Spinal cord (tissue), 10 donors: ENCODE data around the gene MAP3K9. TPM values are rescaled to one million over a fixed set of nuclear protein-coding genes. Genes with fewer than 3 reads are reported as not detected.

Experiments
- DNase-seq, 6 donors: peaks; one replicate each; pipeline versions ENCODE4 v3.0.0 to v3.0.0-alpha.2; 2013 to 2015; ENCODE audit warnings: low spot score in 6 of 6, low read depth in 4 of 6
- H3K27ac ChIP-seq: one replicate; pipeline ENCODE4 v1.5.1; 2013; ENCODE audit warnings: low read depth, low read length, control low read depth
- H3K27me3 ChIP-seq: one replicate; pipeline ENCODE4 v1.6.1; 2013; ENCODE audit warnings: low read length; ENCODE audit not compliant: control insufficient read depth, insufficient read depth
- H3K36me3 ChIP-seq: one replicate; pipeline ENCODE4 v1.6.1; 2013; ENCODE audit warnings: low read length; ENCODE audit not compliant: control insufficient read depth, insufficient read depth
- H3K4me1 ChIP-seq: one replicate; pipeline ENCODE4 v1.6.1; 2013; ENCODE audit warnings: low read length; ENCODE audit not compliant: control insufficient read depth, insufficient read depth
- H3K4me3 ChIP-seq: one replicate; pipeline ENCODE4 v1.5.1; 2013; ENCODE audit warnings: low read depth, low read length, control low read depth
- H3K9me3 ChIP-seq: one replicate; pipeline ENCODE4 v1.6.1; 2013; ENCODE audit warnings: low read length; ENCODE audit not compliant: control insufficient read depth, insufficient read depth
- WGBS: methylation state at CpG from one replicate; pipeline ENCODE4 v1.1.5; 2013; ENCODE audit warnings: missing lambda C conversion rate; ENCODE audit not compliant: insufficient coverage; 5-methylcytosine and 5-hydroxymethylcytosine counted together
- polyA plus RNA-seq, 2 donors: library from polyadenylated mRNA; unstranded; fragments of 120-200 nt; gene quantifications; one replicate each; pipeline ENCODE4 v1.2.1, GENCODE V29; 2013; ENCODE audit not compliant: insufficient read length in 2 of 2
- total RNA-seq, 2 donors: library from RNA; depleted of rRNA in 1 of 2; stranded (reverse); fragments of 120-200 nt in 1 of 2; fragments of >200 nt in 1 of 2; gene quantifications; one replicate each; pipeline versions ENCODE4 v1.2.3 to v1.2.4, GENCODE V29; 2013 to 2014
- donor health status: healthy.

The MAP3K9 gene
- total and polyA plus RNA-seq, 4 donors: 6.4 to 20.1 (median 19.3) TPM

DNA sequence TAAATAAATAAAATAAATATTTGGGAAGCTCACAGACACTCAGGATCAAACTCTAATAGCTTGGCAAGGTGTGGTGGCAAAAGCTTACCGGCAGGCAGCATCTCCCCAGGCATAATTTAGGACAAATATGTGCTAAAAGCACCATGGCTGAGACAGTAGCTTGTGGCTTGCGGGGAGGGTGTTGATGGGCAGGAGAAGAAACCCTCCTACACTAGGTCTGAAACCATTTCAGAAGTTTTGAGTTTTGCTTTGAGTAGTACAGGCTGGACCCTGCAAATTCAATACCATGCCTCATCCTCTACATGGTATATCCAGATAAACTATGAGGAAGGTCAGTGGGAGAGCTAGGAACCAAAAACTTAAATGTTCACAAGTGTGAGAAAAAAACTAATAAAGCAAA is 33.1 kb downstream of the MAP3K9 start:
- H3K9me3 ChIP-seq: no peaks in the 10 kb centered on the region
- no CpG with 5 or more reads among the region's 2 CpGs for WGBS
- H3K4me3 ChIP-seq: no peak overlapping the region
- no peak for DNase-seq
- H3K36me3 ChIP-seq: no peaks in the 10 kb centered on the region
- H3K27ac ChIP-seq: no peak overlapping the region
- peaks cover 7% of the 10 kb centered on the region for H3K4me1 ChIP-seq
- H3K27me3 ChIP-seq: no peaks in the 10 kb centered on the region

DNA sequence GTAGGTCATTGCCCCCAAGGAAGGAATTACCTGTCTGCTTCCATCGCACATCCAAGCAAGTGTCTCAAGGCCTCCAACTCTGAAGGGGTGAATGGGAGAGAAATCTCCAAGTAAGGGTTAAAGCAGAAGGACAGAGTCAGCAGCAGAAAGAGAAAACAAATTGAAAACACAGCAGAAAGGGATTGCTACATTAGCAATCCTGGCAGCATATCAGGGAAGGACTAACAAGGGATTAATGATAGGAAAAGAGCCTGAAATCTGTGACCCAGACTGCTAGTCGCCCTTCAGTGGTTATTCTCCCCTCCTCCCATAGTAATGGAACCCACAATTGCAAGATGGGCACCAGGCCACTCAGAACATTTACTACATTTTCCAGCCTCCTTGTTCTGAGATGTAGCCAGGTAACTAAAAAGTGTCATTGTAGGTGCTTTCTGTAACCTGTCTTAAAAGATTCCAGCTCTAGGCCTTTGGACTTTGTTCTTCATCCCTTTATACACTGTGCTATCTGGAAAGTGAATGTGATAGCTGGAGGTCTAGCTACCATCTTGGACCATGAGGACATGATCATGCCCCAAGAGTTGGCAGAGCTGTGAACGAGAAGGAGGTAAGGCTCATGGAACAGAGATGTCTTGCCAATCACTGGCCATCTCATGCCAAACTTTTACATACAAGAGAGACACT is 36.0 kb downstream of the MAP3K9 start:
- H3K4me1 ChIP-seq: peaks cover 7% of the 10 kb centered on the region
- no peak overlapping the region for H3K27ac ChIP-seq
- H3K9me3 ChIP-seq: no peaks in the 10 kb centered on the region
- peak in 1 of 6 donors; percentile 32 for DNase-seq
- no peaks in the 10 kb centered on the region for H3K36me3 ChIP-seq
- no peak overlapping the region for H3K4me3 ChIP-seq
- 92% methylated on average over 2 of the region's 3 CpGs for WGBS
- no peaks in the 10 kb centered on the region for H3K27me3 ChIP-seq

DNA sequence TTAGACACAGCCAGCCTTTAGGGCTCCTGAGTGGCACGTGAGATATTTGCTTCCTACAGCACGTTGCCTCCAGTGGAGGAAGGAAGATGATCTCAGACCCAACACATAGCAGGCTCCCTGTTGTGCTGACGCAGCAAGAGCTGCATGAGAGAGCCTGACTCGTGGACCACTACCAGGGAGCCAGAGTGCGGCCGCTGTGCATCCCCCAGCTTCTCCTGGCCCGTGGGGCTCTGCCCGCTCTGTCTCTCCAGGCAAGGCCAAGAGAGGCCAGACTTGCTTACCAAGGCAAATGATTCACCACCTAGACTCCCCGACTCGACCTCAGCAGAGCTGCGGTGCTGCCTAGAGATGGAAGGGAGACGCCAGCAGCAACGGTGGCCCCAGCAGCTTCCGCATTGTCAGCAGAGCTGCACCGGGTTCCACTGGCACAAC is 37.5 kb downstream of the MAP3K9 start:
- 36% methylated on average over 12 of the region's 15 CpGs for WGBS
- DNase-seq: peak in 1 of 6 donors; percentile 51
- no peak overlapping the region for H3K27ac ChIP-seq
- no peak overlapping the region for H3K4me3 ChIP-seq
- H3K36me3 ChIP-seq: no peaks in the 10 kb centered on the region
- no peaks in the 10 kb centered on the region for H3K9me3 ChIP-seq
- peaks cover 7% of the 10 kb centered on the region for H3K4me1 ChIP-seq
- H3K27me3 ChIP-seq: no peaks in the 10 kb centered on the region

DNA sequence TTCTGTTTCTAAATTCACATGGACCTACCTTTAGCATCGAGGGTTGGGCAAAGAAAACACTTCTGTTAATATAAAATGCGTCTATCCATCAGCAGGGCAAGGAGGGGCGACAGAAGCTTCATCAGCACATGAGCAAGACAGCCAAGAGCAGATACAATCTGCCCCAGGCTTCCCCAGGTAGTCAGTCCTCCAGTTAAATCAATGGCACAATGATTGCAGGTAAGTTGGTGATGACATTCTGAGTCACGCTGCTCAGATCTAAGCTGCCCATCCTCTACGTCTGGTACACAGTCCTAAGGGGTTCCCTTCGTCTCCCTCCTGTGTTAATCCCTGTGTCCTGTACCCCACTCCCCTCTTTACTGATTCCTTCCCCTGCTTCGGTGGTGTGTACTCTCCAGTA is 38.8 kb downstream of the MAP3K9 start:
- H3K36me3 ChIP-seq: no peaks in the 10 kb centered on the region
- H3K27ac ChIP-seq: no peak overlapping the region
- no peaks in the 10 kb centered on the region for H3K27me3 ChIP-seq
- DNase-seq: no peak
- H3K4me3 ChIP-seq: no peak overlapping the region
- WGBS: 97% methylated on average over 4 of the region's 7 CpGs
- no peaks in the 10 kb centered on the region for H3K9me3 ChIP-seq
- H3K4me1 ChIP-seq: peaks cover 7% of the 10 kb centered on the region

DNA sequence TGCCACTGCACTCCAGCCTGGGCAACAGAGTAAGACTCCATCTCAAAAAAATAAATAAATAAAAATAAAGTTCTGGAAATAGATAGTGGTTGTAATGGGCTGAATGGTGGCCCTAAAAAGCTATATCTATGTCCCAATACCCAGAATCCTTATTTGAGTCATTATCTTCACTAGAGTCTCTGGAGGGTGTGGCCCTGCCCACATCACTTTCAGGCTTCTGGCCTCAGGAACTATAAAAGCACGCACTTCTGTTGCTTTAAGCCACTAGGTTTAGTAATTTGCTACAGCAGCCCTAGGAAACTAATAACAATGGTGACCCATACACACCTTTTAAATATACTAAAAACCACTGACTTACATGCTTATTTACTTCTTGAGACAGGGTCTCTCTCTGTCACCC is 49.9 kb downstream of the MAP3K9 start:
- H3K36me3 ChIP-seq: peaks cover 3% of the 10 kb centered on the region
- no peaks in the 10 kb centered on the region for H3K9me3 ChIP-seq
- H3K4me3 ChIP-seq: no peak overlapping the region
- WGBS: 100% methylated on average over 1 of the region's 1 CpG
- H3K4me1 ChIP-seq: no peaks in the 10 kb centered on the region
- no peak overlapping the region for H3K27ac ChIP-seq
- H3K27me3 ChIP-seq: no peaks in the 10 kb centered on the region
- no peak for DNase-seq

DNA sequence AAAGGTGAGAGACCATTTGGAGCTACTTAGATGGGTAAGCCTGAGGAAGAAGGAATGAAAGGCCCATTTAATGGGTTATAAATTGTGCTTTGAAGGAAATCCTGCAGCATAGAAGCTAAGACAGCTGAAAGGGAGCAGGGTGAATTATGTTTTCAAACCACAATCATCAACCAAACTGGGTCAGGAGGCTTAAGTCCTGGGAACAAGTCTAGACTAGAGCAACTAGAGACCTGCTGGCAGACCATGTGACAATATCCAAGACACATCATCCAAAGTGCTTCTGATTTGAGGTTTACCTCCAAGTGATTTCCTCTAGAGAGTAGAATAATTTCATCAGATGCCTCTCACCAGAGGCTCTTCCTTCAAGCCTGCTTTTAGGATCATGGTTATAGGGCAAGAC is 53.7 kb downstream of the MAP3K9 start:
- Histone ChIP-seq H3K9me3 (no peaks in the 10 kb centered on the region), H3K36me3 (peaks cover 3% of the 10 kb centered on the region), H3K27ac (no peak overlapping the region), H3K4me1 (no peaks in the 10 kb centered on the region), H3K27me3 (no peaks in the 10 kb centered on the region), H3K4me3 (no peak overlapping the region)
- no peak for DNase-seq

DNA sequence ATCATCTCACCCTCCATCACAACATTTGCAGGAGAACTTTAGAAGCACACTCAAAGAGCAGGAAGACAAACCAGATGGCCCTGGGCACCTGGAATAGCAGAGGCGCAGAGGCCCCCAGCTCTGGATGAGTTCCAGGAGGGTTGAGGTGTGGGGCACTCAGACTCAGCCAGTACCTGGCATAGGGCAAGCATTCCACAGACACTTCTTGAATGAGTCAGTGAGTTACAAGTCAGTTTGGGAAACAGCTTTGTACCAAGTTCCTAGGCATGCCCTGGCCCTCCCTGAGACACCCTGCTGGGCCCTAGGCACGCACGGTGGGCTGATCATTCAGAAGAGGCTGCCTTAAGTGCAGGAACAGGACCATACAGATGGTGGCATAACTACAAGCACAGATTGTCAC is 54.3 kb downstream of the MAP3K9 start:
- Histone ChIP-seq H3K9me3 (no peaks in the 10 kb centered on the region), H3K27ac (no peak overlapping the region), H3K27me3 (no peaks in the 10 kb centered on the region), H3K4me1 (no peaks in the 10 kb centered on the region), H3K36me3 (peaks cover 3% of the 10 kb centered on the region), H3K4me3 (no peak overlapping the region)
- 73% methylated on average over 3 of the region's 3 CpGs for WGBS
- DNase-seq: no peak

DNA sequence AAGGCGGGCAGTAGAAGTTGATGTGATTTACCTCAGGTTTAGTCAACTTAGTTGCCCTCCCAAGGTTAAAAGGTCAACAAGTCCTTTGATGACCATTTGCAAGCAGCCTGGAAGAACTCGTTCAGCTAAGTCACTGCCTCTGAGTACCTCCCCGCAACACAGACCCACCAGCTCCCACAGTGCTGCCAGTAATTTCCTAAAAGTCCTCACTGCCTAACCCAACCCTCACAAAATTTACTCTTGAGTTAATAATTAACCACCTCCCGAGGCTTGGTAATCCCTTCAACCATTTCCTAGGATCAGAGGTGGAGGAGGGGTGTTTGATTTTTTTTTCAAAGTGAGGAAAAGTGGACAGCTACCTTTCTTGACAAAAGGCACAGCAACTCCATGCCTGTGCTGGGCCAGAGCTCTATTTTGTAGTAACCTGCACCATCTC is 55.8 kb downstream of the MAP3K9 start:
- H3K9me3 ChIP-seq: no peaks in the 10 kb centered on the region
- WGBS: 41% methylated on average over 2 of the region's 4 CpGs
- H3K36me3 ChIP-seq: peaks cover 3% of the 10 kb centered on the region
- H3K27ac ChIP-seq: no peak overlapping the region
- H3K27me3 ChIP-seq: no peaks in the 10 kb centered on the region
- no peaks in the 10 kb centered on the region for H3K4me1 ChIP-seq
- no peak for DNase-seq
- no peak overlapping the region for H3K4me3 ChIP-seq

DNA sequence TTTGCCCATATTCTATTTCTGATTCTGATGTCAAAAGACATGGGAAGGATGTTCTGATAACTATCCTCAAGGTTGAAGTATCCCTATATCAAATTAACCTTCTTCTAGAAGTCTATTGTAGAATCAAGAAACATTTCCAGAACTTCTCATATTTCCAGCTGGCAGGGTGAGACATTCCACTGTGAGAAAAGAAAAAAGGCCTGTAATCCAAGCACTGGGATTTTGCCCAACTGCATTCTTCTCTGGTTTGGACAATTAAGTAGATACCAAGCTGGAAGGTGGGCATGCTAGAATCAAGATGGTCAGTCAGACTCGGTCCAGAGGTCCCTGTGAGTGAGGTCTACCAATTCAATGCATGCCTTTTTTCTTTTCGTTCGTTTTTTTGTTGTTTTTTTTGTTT is 60.9 kb downstream of the MAP3K9 start:
- WGBS: 90% methylated on average over 3 of the region's 3 CpGs
- no peak for DNase-seq

DNA sequence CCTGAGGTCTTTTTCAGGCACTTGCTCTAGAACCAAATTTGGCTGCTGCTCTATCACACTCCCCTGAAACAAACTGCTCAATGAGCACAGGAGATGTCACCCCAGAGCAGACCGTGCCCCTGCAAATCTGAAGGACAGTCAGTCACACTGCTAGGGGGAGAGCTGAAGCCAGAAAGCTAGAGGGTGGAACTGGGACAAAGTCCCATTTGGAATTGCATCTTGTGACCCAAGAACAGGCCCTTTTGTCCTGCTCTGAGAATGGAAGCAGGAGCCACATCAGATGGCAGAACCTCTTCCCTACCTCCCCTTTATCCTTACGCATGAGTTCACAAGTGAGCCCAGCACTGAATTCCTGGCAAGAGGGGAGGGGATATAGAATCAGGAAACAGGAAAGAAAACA is 64.7 kb downstream of the MAP3K9 start:
- no CpG with 5 or more reads among the region's 2 CpGs for WGBS
- Histone ChIP-seq H3K27me3 (no peaks in the 10 kb centered on the region), H3K27ac (no peak overlapping the region), H3K9me3 (no peaks in the 10 kb centered on the region), H3K4me3 (no peak overlapping the region), H3K4me1 (no peaks in the 10 kb centered on the region), H3K36me3 (peaks cover 8% of the 10 kb centered on the region)
- no peak for DNase-seq

More for the DNA sequence above, 60.9 kb downstream of the MAP3K9 start:
- Histone ChIP-seq H3K27ac (no peak overlapping the region), H3K36me3 (no peaks in the 10 kb centered on the region), H3K4me1 (no peaks in the 10 kb centered on the region), H3K27me3 (no peaks in the 10 kb centered on the region), H3K9me3 (no peaks in the 10 kb centered on the region), H3K4me3 (no peak overlapping the region)
